OCI-LY1 (cell line): ENCODE results near the gene ETFDH.

Source experiments
- H2AFZ ChIP-seq: fragments of 200-600 bp; sonication (generic), shearing (Covaris generic); 2 replicates; pipeline ENCODE4 v1.6.0; 2014; ENCODE audit warnings: antibody characterized with exemption, mild to moderate bottlenecking, low read length
- H3F3A ChIP-seq: fragments of 200-600 bp; sonication (generic), shearing (Covaris generic); 2 replicates; pipeline ENCODE4 v1.6.0; 2014; ENCODE audit warnings: mild to moderate bottlenecking, antibody characterized with exemption, low read length, moderate library complexity; ENCODE audit not compliant: insufficient read depth
- H3K27ac ChIP-seq: fragments of 200-600 bp; sonication (generic); 2 replicates; pipeline ENCODE4 v1.5.1; 2014; ENCODE audit warnings: low read length, mixed run types, mild to moderate bottlenecking, low read depth; ENCODE audit not compliant: poor library complexity, severe bottlenecking
- H3K27me3 ChIP-seq: fragments of 200-600 bp; sonication (generic); 2 replicates; pipeline ENCODE4 v1.6.0; 2014; ENCODE audit warnings: antibody characterized with exemption, mild to moderate bottlenecking, low read length, moderate library complexity; ENCODE audit not compliant: insufficient read depth
- H3K36me3 ChIP-seq: fragments of 200-600 bp; sonication (generic); 2 replicates; pipeline ENCODE4 v1.6.1; 2014; ENCODE audit warnings: mild to moderate bottlenecking, antibody characterized with exemption, low read length, moderate library complexity, mixed read lengths; ENCODE audit not compliant: insufficient read depth
- H3K4me1 ChIP-seq: fragments of 200-600 bp; sonication (generic); 2 replicates; pipeline ENCODE4 v1.5.1; 2014; ENCODE audit warnings: mild to moderate bottlenecking, low read length, moderate library complexity; ENCODE audit not compliant: insufficient read depth, severe bottlenecking
- H3K4me2 ChIP-seq: fragments of 200-600 bp; sonication (generic), shearing (Covaris generic); 2 replicates; pipeline ENCODE4 v1.6.1; 2014; ENCODE audit warnings: low read length
- H3K4me3 ChIP-seq: fragments of 200-600 bp; sonication (generic); 2 replicates; pipeline ENCODE4 v1.5.1; 2014; ENCODE audit warnings: low read length, low read depth, mild to moderate bottlenecking, mixed read lengths; ENCODE audit not compliant: poor library complexity, severe bottlenecking
- H3K79me2 ChIP-seq: fragments of 200-600 bp; shearing (Covaris generic); 2 replicates; pipeline ENCODE4 v1.6.1; 2016; ENCODE audit warnings: mixed run types, low read length, mixed read lengths; ENCODE audit not compliant: insufficient read depth
- H3K9ac ChIP-seq: fragments of 200-600 bp; sonication (generic), shearing (Covaris generic); 2 replicates; pipeline ENCODE4 v1.6.1; 2014; ENCODE audit warnings: mild to moderate bottlenecking, low read length, mixed read lengths
- H3K9me2 ChIP-seq: fragments of 200-600 bp; sonication (generic), shearing (Covaris generic); 2 replicates; pipeline ENCODE4 v1.6.1; 2014; ENCODE audit warnings: low read depth, mild to moderate bottlenecking, low read length, mixed read lengths
- H3K9me3 ChIP-seq: fragments of 200-600 bp; shearing (Covaris generic); 2 replicates; pipeline ENCODE4 v1.6.1; 2014; ENCODE audit warnings: low read length, mixed read lengths
- H4K20me1 ChIP-seq: fragments of 200-600 bp; sonication (generic), shearing (Covaris generic); 2 replicates; pipeline ENCODE4 v1.6.0; 2016; ENCODE audit warnings: mild to moderate bottlenecking, low read length; ENCODE audit not compliant: insufficient read depth
- CTCF ChIP-seq: fragments of 200-600 bp; sonication (generic), shearing (Covaris generic); IDR thresholded peaks from 2 replicates; pipeline ENCODE4 v1.5.1; 2017; ENCODE audit warnings: mild to moderate bottlenecking, antibody characterized with exemption, low read length, moderate library complexity, mixed read lengths
- EZH2 ChIP-seq: fragments of 200-600 bp; sonication (generic), shearing (Covaris generic); IDR thresholded peaks from 2 replicates; pipeline ENCODE4 v1.8.0; 2017; ENCODE audit warnings: borderline replicate concordance, mixed run types, mild to moderate bottlenecking, antibody characterized with exemption, low read length, moderate library complexity, mixed read lengths

The ETFDH gene

GRCh38 chr4:158715802-158716201, 43.7 kb downstream of the ETFDH start:
- no peak for TF ChIP-seq EZH2
- no peak for TF ChIP-seq CTCF
- no peak overlapping the region for H2AFZ ChIP-seq
- no peaks in the 10 kb centered on the region for H3F3A ChIP-seq
- H4K20me1 ChIP-seq, result no peaks in the 10 kb centered on the region
- H3K9ac ChIP-seq, result no peak overlapping the region
- no peak overlapping the region for H3K4me2 ChIP-seq
- H3K9me2 ChIP-seq, result no peaks in the 10 kb centered on the region
- no peak overlapping the region for H3K27ac ChIP-seq
- H3K9me3 ChIP-seq, result no peaks in the 10 kb centered on the region
- H3K27me3 ChIP-seq, result no peaks in the 10 kb centered on the region
- no peak overlapping the region for H3K4me3 ChIP-seq
- peaks cover 88% of the 10 kb centered on the region for H3K36me3 ChIP-seq
- H3K4me1 ChIP-seq, result no peaks in the 10 kb centered on the region
- no peaks in the 10 kb centered on the region for H3K79me2 ChIP-seq

- no peak for TF ChIP-seq CTCF
- no peak for TF ChIP-seq EZH2
- H3K4me1 ChIP-seq, result peaks cover 16% of the 10 kb centered on the region
- no peaks in the 10 kb centered on the region for H3F3A ChIP-seq
- no peaks in the 10 kb centered on the region for H4K20me1 ChIP-seq
- H3K36me3 ChIP-seq, result peaks cover 39% of the 10 kb centered on the region
- peak overlapping the region; percentile 84 for H3K4me2 ChIP-seq
- no peaks in the 10 kb centered on the region for H3K9me3 ChIP-seq
- H3K9me2 ChIP-seq, result no peaks in the 10 kb centered on the region
- peak overlapping the region; percentile 95 for H3K4me3 ChIP-seq
- H3K27me3 ChIP-seq, result no peaks in the 10 kb centered on the region
- no peak overlapping the region for H3K27ac ChIP-seq
- H2AFZ ChIP-seq, result no peak overlapping the region
- H3K9ac ChIP-seq, result no peak overlapping the region
- peaks cover 15% of the 10 kb centered on the region for H3K79me2 ChIP-seq
Observed at GRCh38 chr4:158721680-158722079, 49.6 kb downstream of the ETFDH start.

GRCh38 chr4:158722291-158722916, 50.3 kb downstream of the ETFDH start:
- Histone ChIP-seq H3K79me2 (peaks cover 15% of the 10 kb centered on the region), H4K20me1 (no peaks in the 10 kb centered on the region), H3K9ac (peak overlapping the region; percentile 90), H3F3A (no peaks in the 10 kb centered on the region), H3K4me2 (peak overlapping the region; percentile 84), H3K36me3 (peaks cover 33% of the 10 kb centered on the region), H3K9me3 (no peaks in the 10 kb centered on the region), H2AFZ (peak overlapping the region; percentile 71), H3K27me3 (no peaks in the 10 kb centered on the region), H3K4me1 (peaks cover 16% of the 10 kb centered on the region), H3K9me2 (no peaks in the 10 kb centered on the region), H3K27ac (no peak overlapping the region), H3K4me3 (peak overlapping the region; percentile 95)
- no peak for TF ChIP-seq EZH2
- TF ChIP-seq CTCF, result no peak
